ENCODE measurements around the gene SLC16A12. TPM values are rescaled to one million over a fixed set of nuclear protein-coding genes. Genes with fewer than 3 reads are reported as not detected.

The SLC16A12 gene
- total RNA-seq, 3 donors from 2014 or later = not detected

GRCh38 chr10:89513206-89513605 lies 22.2 kb downstream of the SLC16A12 start:
- H3K36me3 Mint-ChIP-seq (ENCODE audit: insufficient read depth) = no peaks in the 10 kb centered on the region

GRCh38 chr10:89505640-89506275 lies 29.6 kb downstream of the SLC16A12 start:
- no peaks in the 10 kb centered on the region for H3K9me3 Mint-ChIP-seq
- peaks cover 6% of the 10 kb centered on the region for H3K4me1 Mint-ChIP-seq (ENCODE audit: low read depth)
- ATAC-seq = no peak
- DNase-seq = no peak
- H3K4me3 Mint-ChIP-seq = no peak overlapping the region
- no peaks in the 10 kb centered on the region for H3K36me3 Mint-ChIP-seq (ENCODE audit: insufficient read depth)
- peaks cover 7% of the 10 kb centered on the region for H3K27me3 Mint-ChIP-seq (ENCODE audit: low read depth)

More at GRCh38 chr10:89513206-89513605, 22.2 kb downstream of the SLC16A12 start:
- Mint-ChIP-seq H3K4me3 (no peak overlapping the region), H3K27me3 (ENCODE audit: low read depth) (no peaks in the 10 kb centered on the region), H3K9me3 (no peaks in the 10 kb centered on the region), H3K4me1 (ENCODE audit: low read depth) (no peaks in the 10 kb centered on the region)
- ATAC-seq (no peak), DNase-seq (no peak)

GRCh38 chr10:89504691-89505090 lies 30.7 kb downstream of the SLC16A12 start:
- no peaks in the 10 kb centered on the region for H3K36me3 Mint-ChIP-seq (ENCODE audit: insufficient read depth)
- no peak for ATAC-seq
- no peaks in the 10 kb centered on the region for H3K9me3 Mint-ChIP-seq
- peaks cover 6% of the 10 kb centered on the region for H3K4me1 Mint-ChIP-seq (ENCODE audit: low read depth)
- DNase-seq = no peak
- no peak overlapping the region for H3K4me3 Mint-ChIP-seq
- peaks cover 7% of the 10 kb centered on the region for H3K27me3 Mint-ChIP-seq (ENCODE audit: low read depth)

- DNase-seq = no peak
Observed at GRCh38 chr10:89503652-89504370, 31.6 kb downstream of the SLC16A12 start.

GRCh38 chr10:89503151-89503550 lies 32.2 kb downstream of the SLC16A12 start:
- no peak for DNase-seq
- no peak for ATAC-seq
- H3K9me3 Mint-ChIP-seq = no peaks in the 10 kb centered on the region
- no peaks in the 10 kb centered on the region for H3K36me3 Mint-ChIP-seq (ENCODE audit: insufficient read depth)
- no peak overlapping the region for H3K4me3 Mint-ChIP-seq
- H3K4me1 Mint-ChIP-seq (ENCODE audit: low read depth) = peaks cover 6% of the 10 kb centered on the region
- peaks cover 7% of the 10 kb centered on the region for H3K27me3 Mint-ChIP-seq (ENCODE audit: low read depth)

More at GRCh38 chr10:89503652-89504370, 31.6 kb downstream of the SLC16A12 start:
- no peaks in the 10 kb centered on the region for H3K36me3 Mint-ChIP-seq (ENCODE audit: insufficient read depth)
- no peak overlapping the region for H3K4me3 Mint-ChIP-seq
- H3K4me1 Mint-ChIP-seq (ENCODE audit: low read depth) = peaks cover 6% of the 10 kb centered on the region
- ATAC-seq = no peak
- no peaks in the 10 kb centered on the region for H3K9me3 Mint-ChIP-seq
- H3K27me3 Mint-ChIP-seq (ENCODE audit: low read depth) = peaks cover 7% of the 10 kb centered on the region

- H3K36me3 Mint-ChIP-seq (ENCODE audit: insufficient read depth) = no peaks in the 10 kb centered on the region
- DNase-seq = no peak
- peaks cover 8% of the 10 kb centered on the region for H3K27me3 Mint-ChIP-seq (ENCODE audit: low read depth)
- no peak for ATAC-seq
- H3K4me1 Mint-ChIP-seq (ENCODE audit: low read depth) = peaks cover 6% of the 10 kb centered on the region
- no peak overlapping the region for H3K4me3 Mint-ChIP-seq
- no peaks in the 10 kb centered on the region for H3K9me3 Mint-ChIP-seq
Observed at GRCh38 chr10:89502549-89502948, 32.8 kb downstream of the SLC16A12 start.

- Mint-ChIP-seq H3K4me3 (no peak overlapping the region), H3K36me3 (ENCODE audit: insufficient read depth) (no peaks in the 10 kb centered on the region), H3K4me1 (ENCODE audit: low read depth) (no peaks in the 10 kb centered on the region)
Observed at GRCh38 chr10:89494575-89494974, 40.8 kb downstream of the SLC16A12 start.

GRCh38 chr10:89494068-89494467 lies 41.3 kb downstream of the SLC16A12 start:
- Mint-ChIP-seq H3K4me1 (ENCODE audit: low read depth) (no peaks in the 10 kb centered on the region), H3K36me3 (ENCODE audit: insufficient read depth) (no peaks in the 10 kb centered on the region), H3K27me3 (ENCODE audit: low read depth) (peaks cover 19% of the 10 kb centered on the region), H3K9me3 (no peaks in the 10 kb centered on the region), H3K4me3 (no peak overlapping the region)
- no peak for DNase-seq
- ATAC-seq = no peak

More at GRCh38 chr10:89494575-89494974, 40.8 kb downstream of the SLC16A12 start:
- ATAC-seq = no peak
- DNase-seq = no peak
- Mint-ChIP-seq H3K9me3 (no peaks in the 10 kb centered on the region), H3K27me3 (ENCODE audit: low read depth) (peaks cover 19% of the 10 kb centered on the region)

- Mint-ChIP-seq H3K27me3 (ENCODE audit: low read depth) (peaks cover 20% of the 10 kb centered on the region), H3K9me3 (no peaks in the 10 kb centered on the region), H3K4me3 (no peak overlapping the region), H3K4me1 (ENCODE audit: low read depth) (no peaks in the 10 kb centered on the region), H3K36me3 (ENCODE audit: insufficient read depth) (no peaks in the 10 kb centered on the region)
- no peak for ATAC-seq
- no peak for DNase-seq
Observed at GRCh38 chr10:89491932-89492331, 43.5 kb downstream of the SLC16A12 start.

- Mint-ChIP-seq H3K27me3 (ENCODE audit: low read depth) (peaks cover 24% of the 10 kb centered on the region), H3K4me1 (ENCODE audit: low read depth) (no peaks in the 10 kb centered on the region), H3K4me3 (no peak overlapping the region), H3K9me3 (no peaks in the 10 kb centered on the region), H3K36me3 (ENCODE audit: insufficient read depth) (no peaks in the 10 kb centered on the region)
- DNase-seq (no peak), ATAC-seq (no peak)
Observed at GRCh38 chr10:89490596-89491335, 44.6 kb downstream of the SLC16A12 start.

GRCh38 chr10:89482256-89482655 lies 53.1 kb downstream of the SLC16A12 start:
- ATAC-seq = no peak
- H3K4me1 Mint-ChIP-seq (ENCODE audit: low read depth) = no peaks in the 10 kb centered on the region
- no peaks in the 10 kb centered on the region for H3K9me3 Mint-ChIP-seq
- no peak overlapping the region for H3K4me3 Mint-ChIP-seq
- H3K36me3 Mint-ChIP-seq (ENCODE audit: insufficient read depth) = no peaks in the 10 kb centered on the region
- peaks cover 15% of the 10 kb centered on the region for H3K27me3 Mint-ChIP-seq (ENCODE audit: low read depth)
- DNase-seq = no peak

- no peaks in the 10 kb centered on the region for H3K4me1 Mint-ChIP-seq (ENCODE audit: low read depth)
- H3K4me3 Mint-ChIP-seq = no peak overlapping the region
- no peaks in the 10 kb centered on the region for H3K36me3 Mint-ChIP-seq (ENCODE audit: insufficient read depth)
- peaks cover 10% of the 10 kb centered on the region for H3K27me3 Mint-ChIP-seq (ENCODE audit: low read depth)
- no peaks in the 10 kb centered on the region for H3K9me3 Mint-ChIP-seq
- DNase-seq (no peak), ATAC-seq (no peak)
Observed at GRCh38 chr10:89481662-89482061, 53.7 kb downstream of the SLC16A12 start.

GRCh38 chr10:89479771-89480446 lies 55.5 kb downstream of the SLC16A12 start:
- Mint-ChIP-seq H3K9me3 (no peaks in the 10 kb centered on the region), H3K36me3 (ENCODE audit: insufficient read depth) (no peaks in the 10 kb centered on the region), H3K4me3 (no peak overlapping the region), H3K4me1 (ENCODE audit: low read depth) (no peaks in the 10 kb centered on the region), H3K27me3 (ENCODE audit: low read depth) (peaks cover 6% of the 10 kb centered on the region)
- DNase-seq (no peak), ATAC-seq (no peak)

All from activated T-cell treated with anti-CD3 and anti-CD28 coated beads, Interleukin-2, amount 50 U/mL, for 4 hours (primary cell).